ENCODE data around the gene COL6A1. TPM values are rescaled to one million over a fixed set of nuclear protein-coding genes. Genes with fewer than 3 reads are reported as not detected.

COL6A1 gene
- polyA plus RNA-seq, 1 donor from 2014 or later, result 29.4 TPM

DNA sequence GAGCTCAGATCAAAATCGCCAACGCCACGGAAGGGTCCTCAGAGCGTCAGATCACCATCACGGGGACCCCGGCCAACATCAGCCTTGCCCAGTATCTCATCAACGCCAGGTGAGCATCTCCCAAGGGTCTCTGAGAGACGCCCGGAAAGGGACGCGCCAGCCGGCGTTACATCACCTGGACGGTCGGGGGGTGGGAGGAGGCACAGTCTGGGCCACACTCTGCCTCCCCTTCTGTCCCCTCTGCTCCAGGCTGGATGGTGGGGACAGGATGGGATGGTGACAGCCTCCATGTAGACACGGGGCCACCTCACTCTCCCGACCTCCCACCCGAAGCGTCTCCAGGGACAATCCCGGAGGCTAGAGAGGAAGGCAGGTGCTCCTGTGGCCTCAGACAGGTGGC is 41.5 kb upstream of the COL6A1 start:
- H3K27ac ChIP-seq (ENCODE audit: low read length), result no peak overlapping the region
- H4K20me1 ChIP-seq (ENCODE audit: insufficient read depth), result no peaks in the 10 kb centered on the region
- no peaks in the 10 kb centered on the region for H3F3A ChIP-seq (ENCODE audit: insufficient read depth, low read length, poor library complexity, severe bottlenecking)
- H3K27me3 ChIP-seq (ENCODE audit: insufficient read depth, low read depth, low read length), result no peaks in the 10 kb centered on the region
- H3K79me2 ChIP-seq (replicated peaks; ENCODE audit: insufficient read depth, low read length), result no peaks in the 10 kb centered on the region
- no peak overlapping the region for H2AFZ ChIP-seq (ENCODE audit: low read depth, low read length)
- no peak overlapping the region for H3K4me3 ChIP-seq (ENCODE audit: low read length)
- H3K36me3 ChIP-seq (ENCODE audit: insufficient read depth, low read length), result no peaks in the 10 kb centered on the region
- H3K9me2 ChIP-seq (ENCODE audit: insufficient read depth, low read length), result no peaks in the 10 kb centered on the region
- no peak overlapping the region for H3K4me2 ChIP-seq (ENCODE audit: low read length)
- H3K9me3 ChIP-seq (ENCODE audit: low read length), result peaks cover 7% of the 10 kb centered on the region
- no peak overlapping the region for H3K9ac ChIP-seq (ENCODE audit: low read length)
- TF ChIP-seq SMC3 (conservative IDR thresholded peaks at IDR 0.05; ENCODE audit: poor library complexity) (no peak), MXI1 (conservative IDR thresholded peaks at IDR 0.05; ENCODE audit: poor library complexity, severe bottlenecking) (no peak), POLR2AphosphoS5 (IDR thresholded peaks at IDR 0.05) (no peak), EP300 (conservative IDR thresholded peaks at IDR 0.05; ENCODE audit: poor library complexity, severe bottlenecking) (no peak), RAD21 (conservative IDR thresholded peaks at IDR 0.05) (no peak), EZH2 (IDR thresholded peaks at IDR 0.05; ENCODE audit: borderline replicate concordance, insufficient read depth, low read length, poor library complexity, severe bottlenecking) (no peak)
- TF ChIP-seq, protein P1, sequence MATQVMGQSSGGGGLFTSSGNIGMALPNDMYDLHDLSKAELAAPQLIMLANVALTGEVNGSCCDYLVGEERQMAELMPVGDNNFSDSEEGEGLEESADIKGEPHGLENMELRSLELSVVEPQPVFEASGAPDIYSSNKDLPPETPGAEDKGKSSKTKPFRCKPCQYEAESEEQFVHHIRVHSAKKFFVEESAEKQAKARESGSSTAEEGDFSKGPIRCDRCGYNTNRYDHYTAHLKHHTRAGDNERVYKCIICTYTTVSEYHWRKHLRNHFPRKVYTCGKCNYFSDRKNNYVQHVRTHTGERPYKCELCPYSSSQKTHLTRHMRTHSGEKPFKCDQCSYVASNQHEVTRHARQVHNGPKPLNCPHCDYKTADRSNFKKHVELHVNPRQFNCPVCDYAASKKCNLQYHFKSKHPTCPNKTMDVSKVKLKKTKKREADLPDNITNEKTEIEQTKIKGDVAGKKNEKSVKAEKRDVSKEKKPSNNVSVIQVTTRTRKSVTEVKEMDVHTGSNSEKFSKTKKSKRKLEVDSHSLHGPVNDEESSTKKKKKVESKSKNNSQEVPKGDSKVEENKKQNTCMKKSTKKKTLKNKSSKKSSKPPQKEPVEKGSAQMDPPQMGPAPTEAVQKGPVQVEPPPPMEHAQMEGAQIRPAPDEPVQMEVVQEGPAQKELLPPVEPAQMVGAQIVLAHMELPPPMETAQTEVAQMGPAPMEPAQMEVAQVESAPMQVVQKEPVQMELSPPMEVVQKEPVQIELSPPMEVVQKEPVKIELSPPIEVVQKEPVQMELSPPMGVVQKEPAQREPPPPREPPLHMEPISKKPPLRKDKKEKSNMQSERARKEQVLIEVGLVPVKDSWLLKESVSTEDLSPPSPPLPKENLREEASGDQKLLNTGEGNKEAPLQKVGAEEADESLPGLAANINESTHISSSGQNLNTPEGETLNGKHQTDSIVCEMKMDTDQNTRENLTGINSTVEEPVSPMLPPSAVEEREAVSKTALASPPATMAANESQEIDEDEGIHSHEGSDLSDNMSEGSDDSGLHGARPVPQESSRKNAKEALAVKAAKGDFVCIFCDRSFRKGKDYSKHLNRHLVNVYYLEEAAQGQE (IDR thresholded peaks at IDR 0.05; ENCODE audit: borderline replicate concordance), result no peak
- TF ChIP-seq, protein P2, sequence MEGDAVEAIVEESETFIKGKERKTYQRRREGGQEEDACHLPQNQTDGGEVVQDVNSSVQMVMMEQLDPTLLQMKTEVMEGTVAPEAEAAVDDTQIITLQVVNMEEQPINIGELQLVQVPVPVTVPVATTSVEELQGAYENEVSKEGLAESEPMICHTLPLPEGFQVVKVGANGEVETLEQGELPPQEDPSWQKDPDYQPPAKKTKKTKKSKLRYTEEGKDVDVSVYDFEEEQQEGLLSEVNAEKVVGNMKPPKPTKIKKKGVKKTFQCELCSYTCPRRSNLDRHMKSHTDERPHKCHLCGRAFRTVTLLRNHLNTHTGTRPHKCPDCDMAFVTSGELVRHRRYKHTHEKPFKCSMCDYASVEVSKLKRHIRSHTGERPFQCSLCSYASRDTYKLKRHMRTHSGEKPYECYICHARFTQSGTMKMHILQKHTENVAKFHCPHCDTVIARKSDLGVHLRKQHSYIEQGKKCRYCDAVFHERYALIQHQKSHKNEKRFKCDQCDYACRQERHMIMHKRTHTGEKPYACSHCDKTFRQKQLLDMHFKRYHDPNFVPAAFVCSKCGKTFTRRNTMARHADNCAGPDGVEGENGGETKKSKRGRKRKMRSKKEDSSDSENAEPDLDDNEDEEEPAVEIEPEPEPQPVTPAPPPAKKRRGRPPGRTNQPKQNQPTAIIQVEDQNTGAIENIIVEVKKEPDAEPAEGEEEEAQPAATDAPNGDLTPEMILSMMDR (IDR thresholded peaks at IDR 0.05; ENCODE audit: poor library complexity, severe bottlenecking), result no peak

GRCh38 chr21:45940621-45941337 is 40.8 kb upstream of the COL6A1 start:
- Histone ChIP-seq H3K4me3 (ENCODE audit: low read length) (no peak overlapping the region), H3K9ac (ENCODE audit: low read length) (no peak overlapping the region), H2AFZ (ENCODE audit: low read depth, low read length) (no peak overlapping the region), H3K36me3 (ENCODE audit: insufficient read depth, low read length) (no peaks in the 10 kb centered on the region), H3K27me3 (ENCODE audit: insufficient read depth, low read depth, low read length) (no peaks in the 10 kb centered on the region), H3K79me2 (replicated peaks; ENCODE audit: insufficient read depth, low read length) (no peaks in the 10 kb centered on the region), H3K27ac (ENCODE audit: low read length) (no peak overlapping the region), H4K20me1 (ENCODE audit: insufficient read depth) (no peaks in the 10 kb centered on the region), H3F3A (ENCODE audit: insufficient read depth, low read length, poor library complexity, severe bottlenecking) (no peaks in the 10 kb centered on the region), H3K9me3 (ENCODE audit: low read length) (peaks cover 6% of the 10 kb centered on the region), H3K4me2 (ENCODE audit: low read length) (no peak overlapping the region), H3K9me2 (ENCODE audit: insufficient read depth, low read length) (no peaks in the 10 kb centered on the region)
- TF ChIP-seq RAD21 (conservative IDR thresholded peaks at IDR 0.05) (no peak), MXI1 (conservative IDR thresholded peaks at IDR 0.05; ENCODE audit: poor library complexity, severe bottlenecking) (no peak), TAF1 (IDR thresholded peaks at IDR 0.05; ENCODE audit: low read depth) (no peak), EZH2 (IDR thresholded peaks at IDR 0.05; ENCODE audit: borderline replicate concordance, insufficient read depth, low read length, poor library complexity, severe bottlenecking) (no peak)

All from neural cell (in vitro differentiated cells).